Ecto neural progenitor cell (in vitro differentiated cells): ENCODE results near the gene EXTL1.

Experiments
- DNase-seq: peaks from one replicate; pipeline ENCODE4 v3.0.0-alpha.2; 2018; ENCODE audit warnings: low spot score

The EXTL1 gene

DNA sequence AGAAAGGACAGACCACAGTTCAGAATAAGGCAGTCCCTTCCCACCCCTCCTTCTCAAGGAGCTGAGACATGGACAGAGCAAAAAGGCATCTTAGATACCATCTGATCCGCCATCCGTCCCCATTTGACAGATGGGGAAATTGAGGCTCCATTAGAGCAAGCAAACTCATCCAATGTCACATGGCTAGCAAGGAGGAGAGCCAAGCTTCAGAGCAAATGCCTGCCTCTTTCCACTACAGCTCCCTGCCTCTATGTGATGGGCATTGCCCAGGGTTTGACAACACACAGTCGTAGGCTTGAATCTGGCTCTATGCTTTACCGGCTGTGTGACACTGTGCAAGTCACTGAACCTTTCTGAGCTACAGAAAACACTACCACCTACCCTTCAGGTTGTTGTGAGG, 20.4 kb downstream of the EXTL1 start:
- no peak for DNase-seq

DNA sequence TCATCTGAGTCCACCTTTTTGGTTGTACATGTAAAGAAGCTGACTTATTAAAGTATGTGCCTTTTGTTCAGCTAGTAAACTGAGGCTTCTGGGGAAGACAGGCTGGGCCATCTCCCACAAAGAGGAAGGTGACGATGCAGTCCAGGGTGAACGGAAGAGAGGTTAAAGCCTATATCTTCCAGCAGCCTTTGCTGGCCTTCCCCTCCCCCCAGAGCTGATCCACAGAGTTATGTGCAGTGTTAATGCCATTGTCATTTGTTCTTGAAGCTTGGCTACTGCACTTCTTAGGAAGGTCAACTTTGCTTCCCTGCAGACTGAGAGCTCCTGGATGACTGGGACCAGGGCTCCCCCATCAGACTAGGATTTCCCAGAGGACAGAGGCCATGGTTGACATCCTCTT, 22.2 kb downstream of the EXTL1 start:
- DNase-seq: no peak

DNA sequence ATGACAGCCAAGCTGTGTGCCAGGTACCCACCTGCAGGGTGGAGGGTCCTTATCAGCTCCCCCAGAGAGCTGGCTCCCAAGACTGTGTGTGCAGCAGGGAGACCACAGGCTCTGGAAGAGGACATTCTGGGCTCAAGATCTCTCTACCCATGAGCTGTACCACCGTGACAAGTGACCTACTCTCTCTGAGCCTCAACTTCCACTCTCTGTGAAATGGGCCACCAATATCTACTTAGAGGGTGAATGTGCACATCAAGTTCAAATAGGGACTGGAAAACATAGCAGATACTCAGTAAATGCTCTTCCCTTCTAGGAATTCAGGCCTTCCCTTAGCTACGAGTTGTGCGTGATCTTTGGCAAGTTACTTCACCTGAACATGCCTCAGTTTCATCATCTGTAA, 22.8 kb downstream of the EXTL1 start:
- DNase-seq: no peak

DNA sequence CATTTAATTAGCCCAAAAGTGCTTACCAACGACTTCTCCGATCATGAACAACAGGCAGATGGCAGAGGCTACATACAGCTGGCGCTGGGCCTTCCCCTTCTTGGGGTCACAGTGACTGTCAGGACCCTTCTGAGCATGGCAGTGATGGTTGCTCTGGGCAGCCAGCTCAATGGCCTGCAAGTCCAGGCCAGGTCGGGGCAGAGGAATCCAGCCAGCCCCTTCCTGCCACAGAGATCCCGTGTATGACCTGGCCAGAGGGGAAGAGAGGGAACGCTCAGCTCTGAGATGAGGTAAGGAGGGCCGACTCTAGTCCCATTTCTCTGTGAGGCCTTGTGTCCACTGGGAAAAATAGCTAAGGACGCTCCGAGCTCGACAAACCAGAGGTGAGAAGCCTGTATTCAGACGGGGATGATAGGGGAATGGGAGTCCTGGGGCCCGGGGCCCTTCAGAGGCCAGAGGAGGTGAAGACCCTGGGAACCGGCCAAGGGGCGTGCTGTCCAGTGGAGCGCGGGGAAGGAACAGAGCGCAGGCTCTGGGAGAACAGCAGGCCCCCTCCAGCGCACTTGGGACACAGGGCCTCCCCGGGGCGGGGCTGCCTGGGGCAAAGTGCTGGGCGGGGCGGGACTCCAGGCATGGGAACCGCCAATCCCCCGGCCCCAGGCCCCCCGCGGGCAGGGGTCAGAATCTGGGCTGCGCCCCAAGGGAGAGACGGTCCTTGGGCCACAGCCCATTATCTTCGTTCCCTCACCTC, 23.6 kb downstream of the EXTL1 start:
- DNase-seq: no peak

DNA sequence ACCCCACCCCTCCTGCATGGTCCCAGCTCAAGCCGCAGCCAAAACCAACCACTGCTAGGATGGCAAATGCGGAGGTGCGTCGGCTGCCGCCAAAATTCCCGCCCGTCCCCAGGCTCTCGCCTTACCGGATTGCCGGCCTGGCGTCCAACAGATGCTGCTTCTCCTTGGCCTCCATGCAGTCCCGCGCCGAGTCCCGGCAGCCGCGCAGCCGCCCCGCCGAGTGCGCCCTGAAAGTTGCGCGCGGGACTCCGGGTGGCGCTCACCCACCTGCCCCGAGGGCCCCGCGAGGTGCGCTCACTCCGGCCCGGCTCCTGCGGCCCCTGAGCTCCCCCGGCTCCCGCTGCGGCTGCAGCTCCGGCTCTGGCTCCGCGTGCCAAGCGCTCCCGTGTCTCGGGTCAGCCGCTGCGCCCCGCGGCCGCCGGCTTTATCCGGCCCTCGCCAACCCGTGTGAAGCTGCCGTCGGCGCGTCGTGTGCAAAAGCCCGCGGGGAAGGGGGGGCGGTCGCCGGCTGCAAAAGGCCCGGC, 24.2 kb downstream of the EXTL1 start, which contains the start of gene SLC30A2:
TSS of gene SLC30A2 (minus strand) at position 397 of the 524 bp plus-strand sequence. CDS start at position 175, 222 bp downstream.
- peak; percentile 68 for DNase-seq

DNA sequence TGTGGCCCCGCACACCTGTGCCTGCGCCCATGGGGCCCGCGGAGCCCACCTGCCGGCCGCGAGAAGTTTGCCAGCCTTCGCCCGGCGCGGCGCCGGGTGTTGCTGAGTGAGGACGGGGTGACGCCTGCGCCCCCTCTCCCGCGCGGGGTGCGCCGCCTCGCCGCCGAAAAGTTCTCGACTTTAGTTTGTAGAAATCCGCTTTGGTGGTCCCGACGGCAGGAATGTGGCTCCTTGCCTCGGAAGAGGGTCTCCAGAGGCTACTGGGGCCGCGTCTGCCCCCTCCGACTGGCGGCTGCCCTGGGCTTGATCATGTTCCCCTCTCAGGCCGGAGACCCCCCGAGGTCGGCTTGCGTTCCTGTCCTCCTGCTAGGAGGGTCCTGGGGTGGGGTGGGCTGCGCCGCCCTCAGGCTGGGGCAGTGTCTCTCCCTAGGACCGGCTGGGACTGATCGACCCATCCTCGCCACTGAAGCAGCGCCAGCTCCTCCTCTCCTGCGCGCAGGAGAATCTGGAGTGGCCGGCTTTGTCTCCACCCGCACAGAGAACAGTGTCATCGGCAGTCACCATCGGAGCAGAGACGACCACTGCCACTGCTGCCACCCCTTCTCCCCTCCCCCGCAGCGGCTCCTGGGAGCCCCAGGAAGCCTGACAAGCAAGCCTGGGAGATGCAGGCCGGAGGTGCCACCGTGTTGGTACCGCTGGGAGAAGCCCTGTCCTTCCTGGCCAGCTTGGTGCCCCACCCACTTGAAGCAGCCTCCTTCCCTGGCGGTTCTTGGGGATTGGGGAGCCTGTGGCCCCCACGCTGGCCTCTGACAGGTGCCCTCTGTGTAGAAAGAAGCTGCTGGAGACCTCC, 24.9 kb downstream of the EXTL1 start:
- DNase-seq: no peak

DNA sequence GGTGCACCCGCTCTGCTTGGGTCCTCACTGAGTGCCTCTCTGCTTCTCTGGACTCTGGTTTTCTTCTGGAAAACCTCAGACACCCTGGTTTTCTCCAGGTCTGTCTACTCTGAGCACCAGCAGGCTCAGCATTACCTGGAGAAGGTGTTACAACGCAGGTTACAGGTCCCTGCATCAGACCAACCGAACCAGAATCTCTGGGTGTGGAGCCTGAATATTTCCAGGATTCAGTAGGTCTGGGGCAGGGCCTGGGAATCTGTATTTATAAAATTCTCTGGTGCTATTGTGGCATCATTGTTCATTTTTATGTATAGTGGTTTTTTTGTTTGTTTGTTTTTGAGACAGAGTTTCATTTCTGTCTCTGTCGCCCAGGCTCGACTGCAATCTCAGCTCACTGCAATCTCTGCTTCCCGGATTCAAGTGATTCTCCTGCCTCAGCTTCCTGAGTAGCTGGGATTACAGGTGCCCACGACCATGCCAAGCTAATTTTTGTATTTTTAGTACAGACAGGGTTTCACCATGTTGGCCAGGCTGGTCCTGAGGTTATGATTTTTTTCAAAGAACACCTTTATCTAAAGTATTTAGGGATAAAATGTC, 25.8 kb downstream of the EXTL1 start:
- no peak for DNase-seq

DNA sequence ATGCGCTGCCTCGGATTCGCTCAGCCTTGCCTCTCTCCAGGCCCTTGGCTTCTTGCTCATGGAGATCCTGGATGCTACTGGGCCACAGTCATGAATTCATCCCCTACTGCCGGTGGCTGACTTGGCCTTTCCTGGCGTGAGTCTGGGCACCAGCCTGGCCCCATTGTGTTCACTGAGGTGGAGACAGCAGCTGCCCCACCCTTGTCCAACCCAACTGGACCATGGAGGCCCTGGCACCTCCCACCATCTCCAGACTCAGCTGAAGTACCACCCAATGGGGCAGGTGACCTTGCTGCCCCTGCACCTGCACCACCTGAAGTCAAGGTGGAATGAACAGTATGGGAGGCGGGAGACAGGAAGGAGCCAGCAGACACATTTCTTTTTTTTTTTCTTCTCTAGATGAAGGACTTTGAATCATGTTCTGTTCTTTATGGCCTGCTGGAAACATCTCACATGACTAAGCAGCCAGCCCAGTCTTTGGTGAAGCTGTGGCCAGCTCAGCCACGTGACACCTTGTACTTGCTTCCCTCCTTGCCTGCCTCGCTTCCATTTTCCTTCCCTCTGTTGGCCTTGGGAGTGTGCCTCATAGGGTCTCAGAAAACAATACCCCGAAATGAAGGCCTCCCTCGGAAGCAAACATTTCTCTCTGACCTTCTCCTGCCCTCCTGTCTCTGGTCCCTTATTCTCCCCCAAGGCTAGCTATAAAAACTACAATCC, 28.1 kb downstream of the EXTL1 start:
- no peak for DNase-seq

DNA sequence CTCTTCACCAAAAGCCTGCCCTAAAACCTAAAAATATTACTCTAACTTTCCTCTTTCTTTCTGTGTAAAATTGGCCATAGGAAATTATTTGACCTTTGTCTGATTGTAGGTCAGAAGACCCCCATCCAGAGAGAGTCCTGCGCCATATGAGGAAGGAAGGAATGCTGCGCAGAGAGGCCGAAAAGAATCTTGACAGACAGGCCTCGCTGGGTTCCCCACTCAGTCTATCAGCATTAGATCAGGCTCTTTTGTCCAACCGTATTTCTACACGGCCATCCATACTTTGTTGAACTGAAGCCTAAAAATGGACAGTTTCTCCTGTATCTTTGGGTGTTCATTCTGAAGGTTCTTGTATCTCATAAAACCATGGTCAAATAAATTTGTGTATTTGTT, 28.7 kb downstream of the EXTL1 start:
- DNase-seq: no peak

DNA sequence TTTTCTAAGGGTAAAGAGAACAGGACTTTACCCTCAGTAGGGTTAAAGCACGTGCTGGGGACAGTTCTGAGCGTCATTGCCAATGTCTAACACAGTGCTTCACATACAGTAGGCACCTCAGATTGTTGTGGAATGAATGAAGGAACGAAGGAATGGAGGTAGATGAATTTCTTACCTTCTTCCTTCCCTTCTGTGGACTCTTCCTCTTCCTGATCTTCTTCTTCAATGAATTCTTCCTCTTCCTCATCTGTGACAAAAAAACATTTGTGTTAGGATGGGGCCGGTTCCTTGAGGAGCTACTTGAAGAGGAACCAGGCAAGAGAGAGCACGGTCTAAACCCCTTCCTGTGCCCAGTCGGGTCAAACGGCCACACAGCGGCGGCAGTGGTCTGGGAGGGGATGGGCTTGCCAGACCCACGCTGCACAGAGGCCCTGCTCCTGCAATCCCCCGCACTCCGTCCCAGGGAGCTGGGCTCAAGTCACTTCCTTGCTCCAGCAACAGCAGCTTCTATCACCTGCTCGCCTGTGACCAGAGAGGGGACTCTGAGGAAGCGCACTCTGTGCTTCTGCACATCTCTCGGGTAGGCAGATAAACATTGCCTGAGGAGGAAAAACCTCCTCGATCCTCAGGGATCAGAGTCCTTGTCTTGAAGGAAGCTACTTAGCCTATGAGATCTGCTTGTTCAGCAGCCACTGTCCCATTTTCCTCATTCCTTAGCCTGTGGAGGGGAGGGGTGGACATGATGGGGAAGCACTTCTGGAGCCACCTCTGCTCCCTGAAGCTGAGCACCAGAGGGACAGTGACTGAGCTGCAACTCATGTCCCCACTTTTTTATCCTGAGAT, 32.4 kb downstream of the EXTL1 start:
- no peak for DNase-seq

DNA sequence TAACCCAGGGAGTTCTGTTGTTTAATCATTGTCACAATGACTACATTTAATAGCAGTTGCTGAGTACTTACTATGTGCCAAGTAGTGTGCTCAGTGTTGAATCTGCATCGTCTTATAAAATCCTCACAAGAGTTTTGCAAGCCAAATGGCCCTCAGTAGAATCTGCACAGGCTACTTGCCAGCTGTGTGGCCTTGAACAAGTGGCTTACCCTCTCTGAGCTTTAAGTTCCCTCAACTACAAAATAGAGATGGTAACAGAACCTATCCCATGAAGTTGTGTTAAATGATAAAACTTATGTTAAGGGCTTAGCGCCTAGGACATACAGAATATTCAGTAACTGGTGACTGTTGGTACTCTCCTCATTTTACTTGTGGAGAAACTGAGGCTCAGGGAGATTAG, 33.5 kb downstream of the EXTL1 start:
- DNase-seq: no peak

DNA sequence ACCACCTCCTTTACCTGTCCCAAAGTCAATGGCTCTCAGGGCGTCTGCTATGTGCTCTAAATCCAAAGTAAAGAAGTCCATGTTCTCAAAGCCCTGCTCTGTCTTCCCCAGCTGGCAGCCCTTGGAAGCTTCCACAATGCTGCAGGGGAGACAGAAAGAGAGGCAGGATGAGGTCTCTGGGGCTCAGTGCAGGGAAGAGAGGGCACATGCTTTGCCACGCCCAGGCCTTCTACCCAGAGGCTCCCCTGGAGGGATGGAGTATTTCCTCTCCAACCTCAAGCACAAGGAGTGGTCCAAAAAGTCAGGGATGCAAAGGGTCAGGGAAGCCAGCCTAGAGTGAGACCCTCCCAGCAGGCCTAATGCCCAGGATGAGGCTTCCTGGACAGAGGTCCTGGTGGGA, 35.6 kb downstream of the EXTL1 start:
- no peak for DNase-seq

DNA sequence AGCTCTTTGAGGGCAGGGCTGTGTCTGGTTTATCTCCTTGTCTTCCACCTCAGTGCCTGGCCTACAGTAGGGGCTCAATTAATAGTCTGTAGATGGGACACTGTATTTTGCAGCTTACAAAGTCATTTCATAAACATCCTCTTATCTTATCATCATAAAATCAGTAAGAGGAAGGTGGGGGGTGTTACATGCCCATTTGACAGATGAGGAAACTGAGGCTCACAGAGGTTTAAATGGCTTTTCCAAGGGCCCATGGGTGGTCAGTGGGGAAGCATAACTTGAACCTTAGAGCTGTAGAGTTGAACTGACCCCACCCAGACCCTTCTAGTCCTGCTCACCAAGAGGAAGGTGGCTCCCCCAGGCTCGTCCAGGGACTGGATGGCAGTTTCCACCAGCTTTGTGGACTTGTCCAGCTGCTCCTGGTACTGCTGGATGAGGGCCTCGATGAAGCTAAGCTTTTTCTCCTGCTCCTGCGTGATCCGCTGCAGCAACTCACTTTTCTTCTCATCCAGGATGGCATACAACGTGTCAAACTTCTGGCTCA, 36.5 kb downstream of the EXTL1 start:
- DNase-seq: no peak

DNA sequence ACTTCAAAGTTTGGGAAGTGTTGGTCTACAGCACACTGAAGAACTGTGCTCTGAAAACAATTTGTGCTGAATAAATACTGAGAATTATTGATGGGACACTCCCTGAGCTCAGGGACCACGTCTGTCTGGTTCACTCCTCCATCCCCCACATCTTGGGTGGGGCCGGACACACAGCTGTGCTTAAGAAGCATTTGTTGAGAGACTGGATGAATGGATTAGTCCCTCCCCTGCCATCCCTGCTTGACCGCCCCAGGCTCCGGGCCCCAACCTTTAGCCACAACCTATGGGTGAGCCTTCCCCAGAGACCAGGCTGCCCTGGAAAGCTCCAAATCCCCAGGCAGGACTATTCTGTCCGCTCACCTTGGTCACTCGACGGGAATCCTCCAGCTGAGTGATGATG, 38.3 kb downstream of the EXTL1 start:
- DNase-seq: no peak

DNA sequence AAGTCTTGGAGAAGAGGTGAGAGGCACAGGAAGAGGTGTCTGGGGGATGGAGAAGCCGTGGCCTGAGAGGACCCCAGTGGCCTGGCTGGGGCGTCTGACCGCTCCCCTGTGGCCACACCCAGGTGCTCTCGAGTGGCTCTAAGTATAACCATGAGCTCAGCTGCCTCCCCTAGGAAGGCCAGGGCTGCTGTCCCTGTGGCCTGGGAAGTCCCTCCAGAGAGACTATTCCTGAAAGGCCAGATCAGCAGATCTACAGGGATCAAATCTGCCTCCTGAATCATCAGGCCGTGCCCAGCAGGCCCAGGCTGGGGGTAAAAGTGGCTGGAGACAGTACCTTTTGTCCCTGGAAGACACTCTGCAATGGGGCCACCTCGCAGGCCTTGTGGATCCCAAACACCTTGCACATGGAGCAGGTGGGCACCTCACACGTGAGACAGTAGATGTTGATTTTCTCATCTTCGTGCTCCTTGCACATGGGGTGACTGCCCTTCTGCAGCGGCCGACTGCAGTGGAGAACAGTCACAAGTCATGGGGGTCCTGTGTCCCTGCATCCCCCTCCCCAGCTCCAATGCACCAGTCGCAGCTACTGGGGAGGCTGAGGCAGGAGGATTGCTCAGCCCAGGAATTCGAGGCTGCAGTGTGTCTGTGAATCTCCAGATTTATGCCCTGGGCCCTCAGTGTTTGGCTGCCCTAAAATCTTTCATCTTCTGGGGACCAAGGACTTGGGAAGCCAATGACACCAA, 39.4 kb downstream of the EXTL1 start:
- no peak for DNase-seq

DNA sequence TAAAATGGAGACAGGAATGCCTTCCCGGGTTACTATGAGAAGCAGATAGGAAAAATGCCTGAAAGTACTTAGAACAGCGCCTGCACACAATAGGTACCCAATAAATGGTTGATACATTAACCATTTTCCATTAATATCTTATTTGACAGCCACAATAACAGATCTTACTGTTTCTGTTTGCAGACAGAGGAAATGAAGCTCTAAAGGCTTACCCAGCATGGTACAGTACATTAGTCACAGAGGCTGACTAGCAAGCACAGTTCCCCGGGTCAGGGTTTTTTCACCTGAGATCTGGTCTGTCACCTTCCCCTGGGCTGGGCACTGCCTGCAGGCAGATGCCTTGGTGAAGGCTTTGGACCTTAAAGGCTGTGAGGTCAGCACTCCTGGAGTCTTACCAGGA, 43.0 kb downstream of the EXTL1 start:
- DNase-seq: no peak

DNA sequence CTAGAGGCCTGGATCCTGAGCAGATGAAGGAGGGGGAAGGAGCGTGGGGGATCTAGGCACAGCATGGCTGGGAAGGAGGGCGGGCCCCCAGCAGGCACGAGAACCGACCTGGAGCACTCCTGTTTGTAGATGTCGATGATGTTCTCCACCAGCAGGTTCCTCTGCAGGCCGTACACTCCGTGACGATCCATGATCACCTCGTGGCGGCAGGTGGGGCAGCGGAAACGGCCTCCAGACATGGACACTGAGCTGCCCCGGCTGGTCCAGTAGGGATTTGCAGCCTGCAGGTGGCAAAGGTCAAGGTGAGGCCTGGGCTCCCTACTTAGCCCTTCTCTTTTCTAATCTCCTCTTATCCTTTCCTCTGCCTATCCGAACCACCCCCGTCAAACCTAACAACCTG, 44.6 kb downstream of the EXTL1 start:
- no peak for DNase-seq

DNA sequence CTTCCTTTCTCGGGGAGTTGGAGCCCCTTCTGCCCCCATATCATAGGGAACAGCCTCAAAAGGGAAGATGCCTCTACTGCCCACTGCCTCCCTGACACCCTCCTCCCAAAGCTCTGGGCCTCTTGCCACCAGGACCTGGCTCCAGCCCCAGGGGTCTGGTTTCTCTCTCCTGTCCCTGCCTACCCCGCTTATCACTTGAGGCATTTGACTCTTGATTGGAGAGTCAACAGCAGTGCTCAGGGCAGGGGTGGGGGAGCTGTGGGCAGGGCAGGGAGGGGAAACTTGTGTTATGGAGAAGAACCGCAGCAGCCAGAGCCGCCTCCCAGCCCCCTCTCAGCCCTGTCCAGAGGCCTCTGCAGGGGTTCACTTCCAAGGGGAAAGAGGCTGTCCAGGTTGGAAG, 45.3 kb downstream of the EXTL1 start:
- no peak for DNase-seq

DNA sequence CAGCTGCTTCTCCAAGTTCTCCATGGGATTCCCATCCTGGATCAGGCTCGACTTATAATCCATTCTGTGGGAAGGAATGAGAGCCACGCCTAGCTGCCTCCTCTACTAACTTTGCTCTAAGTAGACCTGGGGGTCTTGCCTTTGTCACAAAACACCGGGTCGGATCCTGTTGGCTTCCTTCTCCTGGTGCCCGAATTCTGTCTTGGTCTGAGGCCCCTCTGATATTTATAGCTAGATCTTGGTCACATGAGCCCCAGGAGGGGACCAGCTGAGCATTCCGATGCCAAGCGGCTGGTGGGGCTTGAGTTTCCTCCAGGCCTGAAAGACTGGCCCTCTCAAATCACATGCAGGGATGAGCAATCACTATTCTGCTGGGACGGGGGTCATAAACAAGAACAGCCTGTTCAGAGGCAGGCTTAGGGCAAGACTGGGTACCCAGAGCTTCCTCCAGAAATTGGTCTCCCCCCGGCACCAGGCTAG, 45.9 kb downstream of the EXTL1 start, which contains the start of gene TRIM63:
TSS of gene TRIM63 (minus strand) at position 199 of the 480 bp plus-strand sequence. CDS start at position 63, 136 bp downstream.
- DNase-seq: no peak

DNA sequence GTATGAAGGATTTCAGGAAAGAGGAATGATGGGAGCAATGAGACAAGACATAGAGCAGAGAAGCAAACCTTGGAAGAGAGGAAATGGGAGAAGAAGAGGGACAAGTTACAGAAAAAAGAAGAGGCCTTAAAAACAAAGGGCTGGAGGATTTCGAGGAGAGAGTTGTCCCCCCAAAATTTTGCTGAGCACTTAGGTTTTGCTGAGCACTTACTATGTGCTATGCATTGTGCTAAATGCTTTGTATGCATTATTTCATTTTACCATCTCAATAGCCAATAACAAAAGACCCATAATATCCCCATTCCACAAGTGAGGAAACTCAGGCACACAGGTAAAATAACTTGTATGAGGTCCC, 48.3 kb downstream of the EXTL1 start:
- DNase-seq: no peak
